NCI-H748 (cell line): Measurements from ENCODE around the gene PCGF2.

Experiments
- DNase-seq: peaks from one replicate; lab custom pipeline; 2025; ENCODE audit not compliant: unreplicated experiment; lab: John Stamatoyannopoulos, UW

The PCGF2 gene

GRCh38 chr17:38751808-38752307 is 3.7 kb upstream of the PCGF2 start:
- peak; percentile 87 for DNase-seq

- peak; percentile 67 for DNase-seq
Observed at GRCh38 chr17:38751144-38751807, 3.1 kb upstream of the PCGF2 start.

GRCh38 chr17:38750312-38751121 is 2.4 kb upstream of the PCGF2 start:
- DNase-seq = peak; percentile 83

DNA sequence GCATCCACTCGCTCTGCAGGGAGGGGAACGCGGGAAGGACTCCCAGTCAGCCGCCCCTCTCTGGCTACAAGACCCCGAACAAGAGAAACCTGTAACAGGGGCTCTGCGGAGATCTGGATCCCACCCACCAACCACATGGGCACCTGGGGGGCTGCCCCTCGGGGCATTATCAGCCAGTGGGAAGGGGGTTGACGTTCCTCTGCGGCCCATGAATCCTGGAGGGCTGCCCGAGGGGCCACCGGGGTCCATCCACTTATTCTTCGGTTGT is 1.8 kb upstream of the PCGF2 start:
- no peak for DNase-seq

DNA sequence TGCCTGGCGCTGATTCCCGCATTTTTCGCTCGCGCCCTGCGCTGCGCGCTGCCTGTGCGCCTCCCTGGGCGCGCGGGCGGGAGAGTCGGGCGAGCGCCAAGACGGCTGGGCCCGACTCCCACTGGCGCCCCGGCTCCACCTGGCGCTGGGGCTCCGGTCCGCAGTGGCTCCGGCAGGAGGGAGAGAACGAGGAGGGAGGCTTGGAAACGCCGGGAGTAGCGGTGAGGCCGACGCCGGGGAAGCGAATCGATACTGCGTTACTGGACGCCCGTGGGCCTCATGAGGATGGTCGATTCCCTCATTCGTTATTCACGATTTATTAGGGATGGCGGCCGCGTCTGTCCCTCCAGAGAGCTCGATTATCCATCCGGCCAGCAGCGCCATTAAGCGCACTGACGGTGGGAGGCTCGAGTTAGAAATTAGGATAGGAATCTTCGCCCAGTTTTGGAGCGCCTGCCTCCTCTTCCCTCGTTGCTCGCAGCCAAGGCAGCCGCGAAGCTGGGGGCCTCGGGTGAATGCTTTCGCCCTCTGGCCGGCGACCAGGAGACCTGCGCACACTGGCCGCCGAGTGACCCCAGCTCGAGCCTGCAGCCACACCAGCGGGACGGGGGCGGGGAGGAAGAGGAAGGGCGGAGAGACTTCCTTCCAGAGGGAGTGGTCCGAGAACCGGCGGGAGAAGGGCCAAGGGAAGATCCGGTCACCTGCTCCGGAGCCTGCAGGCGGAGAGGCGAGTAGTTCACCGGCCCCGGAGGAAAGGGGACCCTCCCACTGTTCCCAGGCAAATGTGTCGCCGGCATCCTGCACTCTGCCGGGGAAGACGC is 1.3 kb upstream of the PCGF2 start:
- DNase-seq = peak; percentile 87

GRCh38 chr17:38748892-38749222 is 721 bp upstream of the PCGF2 start:
- DNase-seq = no peak

- peak; percentile 56 for DNase-seq
Observed at GRCh38 chr17:38747463-38748148, 530 bp downstream of the PCGF2 start.

DNA sequence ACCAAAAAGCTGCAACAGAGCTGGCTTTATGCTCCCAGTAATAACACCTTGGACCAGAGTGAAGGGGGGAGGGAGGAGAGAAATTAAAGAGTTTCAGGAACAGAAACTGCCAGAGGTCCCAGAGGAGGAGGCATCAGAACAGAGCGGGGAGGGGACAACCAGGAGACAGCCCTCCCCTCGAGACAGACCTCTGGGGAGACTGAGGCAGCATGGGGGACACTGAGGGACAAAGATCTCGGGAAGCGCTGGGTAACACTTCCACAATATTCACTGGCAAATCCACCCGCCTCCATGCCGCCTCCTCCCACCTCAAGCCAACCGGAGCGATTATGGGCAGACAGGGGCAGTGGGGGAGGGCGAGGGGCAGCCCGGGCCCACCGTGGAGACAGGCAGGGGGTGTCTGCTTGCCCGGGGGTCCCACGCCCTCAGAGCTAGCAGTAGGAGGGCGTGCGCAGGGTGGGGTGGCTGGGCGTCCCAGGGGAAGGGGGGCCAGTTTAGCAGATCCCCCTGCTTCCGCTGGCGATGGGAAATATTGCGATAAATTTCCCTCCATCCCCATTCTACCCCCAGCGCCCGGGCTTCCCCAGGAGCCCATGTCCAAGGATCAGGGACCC is 1.2 kb downstream of the PCGF2 start:
- peak; percentile 41 for DNase-seq

DNA sequence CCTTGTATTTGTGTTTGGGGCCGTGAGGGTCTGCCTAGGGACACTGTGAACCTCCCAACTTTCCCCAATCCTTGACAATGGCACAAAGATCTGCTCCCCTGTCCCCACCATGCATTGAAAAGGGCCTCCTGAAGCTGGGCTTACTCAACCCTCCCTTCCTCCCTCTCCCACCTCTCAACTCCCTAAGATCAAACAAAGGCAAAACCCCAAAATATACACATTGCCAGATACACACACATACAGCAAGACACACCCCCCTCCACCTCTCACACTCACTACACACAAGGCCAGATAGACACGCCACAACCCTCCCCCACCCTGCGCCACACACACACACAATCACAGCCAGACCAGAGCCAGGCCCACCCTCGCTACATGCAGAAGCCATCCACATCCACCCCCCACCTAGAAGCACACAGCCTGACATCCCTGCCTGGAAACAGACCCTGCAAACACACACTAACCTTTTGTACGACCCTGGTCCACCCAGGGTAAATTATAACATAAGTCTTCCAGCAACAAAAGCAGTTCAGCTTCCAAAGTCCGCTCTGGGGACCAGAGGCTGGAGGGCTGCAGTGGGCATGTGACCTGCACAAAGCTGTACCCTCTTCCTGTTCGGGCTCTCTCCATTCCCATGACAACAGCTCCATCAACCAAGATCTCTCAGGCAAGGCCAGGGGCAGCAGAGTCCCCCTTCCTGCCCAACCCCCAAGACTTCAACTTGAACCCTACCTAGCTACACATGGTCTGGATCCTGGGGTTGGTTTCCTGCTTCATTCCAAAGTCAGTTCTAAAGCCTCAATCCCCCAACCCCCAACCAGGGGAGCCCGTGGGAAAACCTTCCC is 1.9 kb downstream of the PCGF2 start:
- DNase-seq = peak; percentile 34

DNA sequence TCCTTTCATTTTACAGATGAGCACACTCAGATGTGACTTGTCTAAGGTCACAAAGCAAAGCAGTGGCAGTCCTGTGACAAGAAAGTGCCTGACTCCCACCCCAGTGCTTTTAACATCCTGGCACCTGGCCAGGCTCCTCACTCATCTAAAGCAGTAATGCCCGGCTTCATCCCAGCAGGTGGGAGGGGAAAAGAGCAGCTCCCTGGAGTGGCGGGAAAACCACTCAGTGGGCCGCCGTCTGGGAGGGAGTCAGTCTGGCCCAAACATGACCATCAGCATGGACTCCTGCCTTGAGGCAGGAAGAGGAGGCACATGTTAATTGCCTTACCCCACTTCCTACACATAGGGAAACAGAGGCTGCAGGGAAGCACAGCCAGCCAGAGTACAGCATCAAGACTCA is 2.6 kb downstream of the PCGF2 start:
- DNase-seq = peak; percentile 68

- DNase-seq = no peak
Observed at GRCh38 chr17:38743556-38744171, 4.5 kb downstream of the PCGF2 start.

DNA sequence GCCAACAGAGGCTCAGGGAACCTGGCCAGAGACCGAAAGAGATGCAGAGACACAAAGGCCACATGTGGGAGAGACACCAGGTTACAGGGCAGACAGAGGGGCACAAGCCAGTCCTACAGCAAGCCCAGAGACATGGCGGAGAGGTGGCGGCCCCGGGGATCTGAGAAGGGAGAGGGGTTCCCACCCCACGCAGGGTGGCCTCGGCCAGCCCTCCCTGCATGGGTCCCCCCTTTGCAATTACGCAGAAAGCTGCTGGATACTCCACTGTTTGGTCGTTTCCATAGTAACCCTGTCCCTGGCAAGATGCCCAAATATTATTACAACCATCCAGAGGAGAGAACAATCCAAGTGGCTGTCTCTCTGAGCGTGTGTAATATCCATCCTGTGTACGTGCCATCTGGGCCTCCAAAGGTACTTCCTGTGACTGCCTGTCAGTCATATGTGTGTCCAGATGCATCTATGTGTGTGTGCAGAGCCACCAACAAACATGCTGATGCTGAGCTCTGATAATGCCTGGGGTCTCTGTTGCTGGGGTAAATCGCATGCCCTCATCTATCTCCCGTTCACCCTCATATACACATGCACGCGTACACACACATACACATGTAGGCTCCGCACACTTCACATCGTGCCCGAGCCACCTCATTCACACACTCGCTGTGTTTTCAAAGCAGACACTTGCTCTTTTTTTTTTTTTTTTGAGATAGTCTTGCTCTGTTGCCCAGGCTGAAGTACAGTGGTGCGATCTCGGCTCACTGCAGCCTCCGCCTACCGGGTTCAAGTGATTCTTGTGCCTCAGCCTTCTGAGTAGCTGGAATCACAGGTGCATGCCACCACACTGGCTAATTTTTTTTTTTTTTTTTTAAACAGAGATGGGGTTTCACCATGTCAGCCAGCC is 5.5 kb downstream of the PCGF2 start:
- peak; percentile 72 for DNase-seq

DNA sequence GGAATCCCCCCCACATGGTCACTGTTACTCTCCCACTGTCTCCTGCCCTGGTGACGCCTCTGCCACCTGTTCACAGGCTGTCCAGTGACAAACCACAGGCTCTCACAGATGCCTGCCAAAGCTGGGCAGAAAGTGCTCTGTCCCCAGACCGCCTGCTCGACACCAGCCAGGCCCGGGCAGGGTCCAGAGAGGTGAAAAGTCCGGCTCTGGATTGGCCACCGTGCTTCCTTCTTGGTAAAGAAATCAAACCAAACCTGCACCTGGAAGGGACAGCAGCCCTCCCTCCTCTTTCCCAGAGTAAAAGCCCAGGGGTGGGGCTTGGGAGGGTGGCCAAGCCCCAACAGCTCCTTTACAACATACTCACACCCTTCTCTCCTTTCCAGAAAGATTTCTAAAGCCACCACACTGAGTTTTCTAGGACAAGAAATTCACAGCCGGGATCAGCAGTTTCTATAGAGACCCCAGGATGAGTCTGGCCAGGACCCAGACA is 6.2 kb downstream of the PCGF2 start:
- no peak for DNase-seq

DNA sequence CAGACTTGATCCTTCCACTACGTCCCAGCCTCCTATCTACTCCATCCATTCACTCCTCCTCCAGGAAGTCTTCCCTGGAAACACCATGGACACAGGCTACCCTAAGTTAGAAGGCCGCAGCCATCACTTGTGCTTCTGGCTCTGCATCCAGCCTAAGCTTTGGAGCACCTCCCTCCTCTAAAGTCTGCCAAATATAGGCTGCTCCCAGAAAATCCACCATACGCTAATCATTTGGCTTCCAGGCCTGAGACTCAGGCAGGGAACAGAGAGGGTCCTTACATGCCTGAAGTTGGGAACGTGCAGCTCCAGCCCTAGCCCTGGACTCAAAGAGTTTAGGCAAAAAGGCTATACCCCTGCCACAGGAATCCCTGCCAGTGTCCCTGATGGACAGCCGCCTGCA is 6.7 kb downstream of the PCGF2 start:
- DNase-seq = no peak

- no peak for DNase-seq
Observed at GRCh38 chr17:38740806-38741205, 7.3 kb downstream of the PCGF2 start.

- DNase-seq = no peak
Observed at GRCh38 chr17:38740044-38740443, 8.1 kb downstream of the PCGF2 start.

DNA sequence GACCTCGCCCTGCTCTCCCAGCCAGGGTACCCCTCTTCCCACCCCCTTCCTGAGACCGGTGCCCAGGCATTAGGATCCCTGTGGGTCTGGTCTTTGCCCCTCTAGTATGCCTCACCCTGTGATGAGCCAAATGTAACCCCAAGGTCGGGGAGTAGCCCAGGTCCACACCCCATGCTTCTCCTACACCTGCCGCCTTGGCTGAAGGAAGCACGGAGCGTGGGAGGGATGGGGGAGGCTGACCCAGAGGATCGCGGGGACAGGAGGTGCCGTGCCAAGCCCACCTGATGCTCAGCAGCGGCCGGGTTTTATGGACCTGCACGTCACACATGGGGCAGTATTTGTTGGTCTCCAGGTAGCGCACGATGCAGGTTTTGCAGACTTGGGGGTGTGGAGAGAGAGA is 8.8 kb downstream of the PCGF2 start:
- no peak for DNase-seq

GRCh38 chr17:38738686-38739085 is 9.4 kb downstream of the PCGF2 start:
- DNase-seq = no peak
